Cardiac septum (tissue), 1 donor: Measurements from ENCODE around the gene NDUFB11. TPM values are rescaled to one million over a fixed set of nuclear protein-coding genes. Genes with fewer than 3 reads are reported as not detected.

Source experiments
- DNase-seq: peaks from one replicate; pipeline ENCODE4 v3.0.0-alpha.2; 2020; ENCODE audit warnings: low spot score
- intact Hi-C: fragments of 100-400 bp; cut with DNase I; formaldehyde crosslinking; loops from one replicate; pipeline ENCODE4 v1.14.0; 2022
- total RNA-seq: library from RNA; stranded (reverse); fragmentation: NEBNext Ultra II Directional; extraction: Animal tissue kit (Norgen Biotek cat#: 25700); gene quantifications from one replicate; pipeline ENCODE4 v1.2.1, GENCODE V29; 2021
- donor health status: DM: no; HTN: no; CAD: no.

Gene NDUFB11
- total RNA-seq, 1 donor from 2014 or later: 109 TPM

GRCh38 chrX:47101206-47101605, 43.3 kb downstream of the NDUFB11 start:
- intact Hi-C loops: no loop called here
- no peak for DNase-seq

DNA sequence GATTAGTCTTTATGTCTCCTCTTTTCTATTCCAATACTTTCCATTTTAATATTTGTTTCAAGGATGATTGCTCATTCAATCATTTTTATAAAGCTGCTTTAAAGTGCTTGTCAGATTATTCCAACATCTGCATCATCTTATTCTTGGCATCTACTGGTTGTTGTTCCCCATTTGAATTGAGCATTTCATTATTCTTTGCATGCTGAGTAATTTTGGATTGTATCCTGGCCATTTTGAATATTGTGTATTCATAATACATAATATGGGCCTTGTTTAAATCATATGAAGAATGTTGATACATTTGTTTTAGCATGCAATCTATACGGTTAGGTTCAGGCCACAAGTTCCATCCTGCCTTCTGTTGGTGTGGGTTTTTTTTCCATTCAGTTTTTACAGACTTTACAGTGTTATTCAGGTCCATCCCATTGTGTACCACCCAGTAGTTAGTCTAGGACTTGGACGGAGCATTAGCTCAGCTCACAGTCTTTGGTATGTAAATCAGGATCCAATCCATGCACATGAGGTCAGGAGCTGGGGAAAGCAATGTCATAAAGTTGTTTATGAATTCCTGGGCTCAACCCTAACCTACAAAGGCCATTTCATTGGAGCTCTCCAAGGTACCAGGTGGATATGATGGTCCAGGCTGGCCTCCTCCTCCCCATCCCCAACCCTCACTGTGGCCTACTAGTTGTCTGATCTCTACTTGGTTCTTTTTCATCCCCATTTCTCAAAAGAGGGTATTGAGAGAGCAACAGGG, 46.0 kb downstream of the NDUFB11 start:
- DNase-seq: no peak
- intact Hi-C loops: no loop called here

GRCh38 chrX:47097018-47097417, 47.5 kb downstream of the NDUFB11 start:
- no peak for DNase-seq
- intact Hi-C loops: no loop called here

- intact Hi-C loops: loop anchor here (5.0 kb wide), 1 partner anchor 192 kb away; no protein-coding TSS in a partner anchor
- no peak for DNase-seq
Measured at GRCh38 chrX:47093860-47094259, 50.6 kb downstream of the NDUFB11 start.

GRCh38 chrX:47093248-47093647, 51.3 kb downstream of the NDUFB11 start:
- no peak for DNase-seq
- intact Hi-C loops: loop anchor here (5.0 kb wide), 1 partner anchor 191 kb away; no protein-coding TSS in a partner anchor

Other genes with a start within 250 kb of the NDUFB11 start
- 6.7 TPM for gene JADE3, start 232.3 kb downstream of the NDUFB11 start, total RNA-seq
- 17.1 TPM for gene RGN, start 66.3 kb downstream of the NDUFB11 start, total RNA-seq
- 27.1 TPM for gene RBM10, start 519 bp upstream of the NDUFB11 start, total RNA-seq
- gene UBA1, start 49.1 kb upstream of the NDUFB11 start, total RNA-seq: 160 TPM
- 177 TPM for gene CDK16, start 74.0 kb upstream of the NDUFB11 start, total RNA-seq
- 64.9 TPM for gene USP11, start 88.3 kb upstream of the NDUFB11 start, total RNA-seq
- 0.11 TPM for gene ZNF157, start 225.9 kb upstream of the NDUFB11 start, total RNA-seq